ENCODE results near the gene PTPRD.

The PTPRD gene

DNA sequence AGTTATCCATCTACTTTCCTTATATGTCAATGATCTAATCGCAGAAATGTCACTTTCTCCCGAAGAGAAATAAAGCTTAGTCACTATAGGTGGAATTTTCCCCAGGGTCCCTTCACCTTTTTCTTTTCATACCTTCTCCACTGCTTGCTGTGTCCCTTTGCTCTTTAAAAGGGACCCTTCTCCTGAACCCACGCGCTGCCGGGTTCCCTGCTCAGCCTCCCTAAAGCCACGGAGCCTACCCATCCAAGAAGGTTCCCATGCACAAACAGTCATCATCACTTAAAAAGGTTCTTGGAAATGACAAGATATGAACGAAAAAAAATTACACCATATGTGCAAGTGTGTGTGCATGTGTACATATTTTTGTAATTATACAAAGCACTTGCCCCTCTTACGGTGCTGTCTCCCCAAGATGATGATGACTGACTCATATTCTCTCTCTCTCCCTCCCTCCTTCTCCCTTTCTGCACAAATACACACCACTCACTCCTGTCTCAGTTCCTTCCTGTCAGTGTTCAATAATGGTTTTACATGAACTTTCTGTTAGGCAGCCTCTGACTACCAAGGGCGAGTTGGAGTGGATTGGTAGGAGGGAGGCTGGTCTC, 1.5 kb upstream of the PTPRD start:
- H3K4me3 ChIP-seq (replicated peaks; ENCODE audit: low read depth, low read length), result no peak overlapping the region
- DNase-seq (ENCODE audit: extremely low read depth, low read depth), result no peak
- TF ChIP-seq, protein P1, sequence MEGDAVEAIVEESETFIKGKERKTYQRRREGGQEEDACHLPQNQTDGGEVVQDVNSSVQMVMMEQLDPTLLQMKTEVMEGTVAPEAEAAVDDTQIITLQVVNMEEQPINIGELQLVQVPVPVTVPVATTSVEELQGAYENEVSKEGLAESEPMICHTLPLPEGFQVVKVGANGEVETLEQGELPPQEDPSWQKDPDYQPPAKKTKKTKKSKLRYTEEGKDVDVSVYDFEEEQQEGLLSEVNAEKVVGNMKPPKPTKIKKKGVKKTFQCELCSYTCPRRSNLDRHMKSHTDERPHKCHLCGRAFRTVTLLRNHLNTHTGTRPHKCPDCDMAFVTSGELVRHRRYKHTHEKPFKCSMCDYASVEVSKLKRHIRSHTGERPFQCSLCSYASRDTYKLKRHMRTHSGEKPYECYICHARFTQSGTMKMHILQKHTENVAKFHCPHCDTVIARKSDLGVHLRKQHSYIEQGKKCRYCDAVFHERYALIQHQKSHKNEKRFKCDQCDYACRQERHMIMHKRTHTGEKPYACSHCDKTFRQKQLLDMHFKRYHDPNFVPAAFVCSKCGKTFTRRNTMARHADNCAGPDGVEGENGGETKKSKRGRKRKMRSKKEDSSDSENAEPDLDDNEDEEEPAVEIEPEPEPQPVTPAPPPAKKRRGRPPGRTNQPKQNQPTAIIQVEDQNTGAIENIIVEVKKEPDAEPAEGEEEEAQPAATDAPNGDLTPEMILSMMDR (IDR thresholded peaks at IDR 0.05; ENCODE audit: low read depth, low read length, missing control alignments), result no peak

DNA sequence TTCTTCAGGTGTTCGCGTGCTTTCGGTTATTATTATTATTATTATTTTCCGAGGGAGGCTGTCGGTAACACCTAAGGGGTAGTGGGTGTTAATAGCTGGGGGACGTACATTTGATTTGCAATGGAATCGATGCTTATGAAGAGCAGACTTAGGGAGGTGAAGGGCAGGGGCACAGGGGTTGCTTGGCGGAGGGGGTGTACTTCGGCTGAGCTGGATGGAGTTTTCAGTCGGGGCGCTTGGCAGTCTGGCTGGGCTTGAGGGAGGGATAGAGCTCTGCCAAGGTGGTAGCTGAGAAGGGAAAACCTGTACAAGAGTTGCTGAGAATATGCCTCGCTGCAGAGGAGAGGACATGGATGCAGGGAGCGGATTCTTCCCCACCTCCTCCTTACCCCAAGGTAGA, 617 bp upstream of the PTPRD start:
- TF ChIP-seq, protein P1 (IDR thresholded peaks at IDR 0.05; ENCODE audit: low read depth, low read length, missing control alignments), result no peak
- no peak for DNase-seq (ENCODE audit: extremely low read depth, low read depth)
- H3K4me3 ChIP-seq (replicated peaks; ENCODE audit: low read depth, low read length), result no peak overlapping the region

DNA sequence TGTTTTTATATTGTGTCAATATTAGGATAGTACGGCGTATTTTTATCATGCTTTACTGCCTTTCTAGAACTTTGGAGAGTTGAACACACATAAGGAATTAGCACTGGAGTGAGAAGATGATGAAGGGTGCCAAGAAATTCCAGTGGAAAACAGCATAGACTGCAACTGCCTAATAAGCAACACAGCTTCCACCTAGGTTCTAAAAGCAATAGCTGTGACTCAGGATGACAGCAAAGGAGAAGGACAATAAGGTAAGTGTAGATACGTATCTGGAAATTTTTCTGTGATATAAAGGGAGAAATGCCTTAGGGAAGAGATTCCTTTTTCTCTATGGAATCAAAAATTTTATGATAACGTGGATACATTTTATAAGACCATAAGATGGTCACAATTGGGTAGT, 7.4 kb downstream of the PTPRD start:
- H3K4me3 ChIP-seq (replicated peaks; ENCODE audit: low read depth, low read length), result no peak overlapping the region
- no peak for DNase-seq (ENCODE audit: extremely low read depth, low read depth)
- TF ChIP-seq, protein P1 (IDR thresholded peaks at IDR 0.05; ENCODE audit: low read depth, low read length, missing control alignments), result no peak

DNA sequence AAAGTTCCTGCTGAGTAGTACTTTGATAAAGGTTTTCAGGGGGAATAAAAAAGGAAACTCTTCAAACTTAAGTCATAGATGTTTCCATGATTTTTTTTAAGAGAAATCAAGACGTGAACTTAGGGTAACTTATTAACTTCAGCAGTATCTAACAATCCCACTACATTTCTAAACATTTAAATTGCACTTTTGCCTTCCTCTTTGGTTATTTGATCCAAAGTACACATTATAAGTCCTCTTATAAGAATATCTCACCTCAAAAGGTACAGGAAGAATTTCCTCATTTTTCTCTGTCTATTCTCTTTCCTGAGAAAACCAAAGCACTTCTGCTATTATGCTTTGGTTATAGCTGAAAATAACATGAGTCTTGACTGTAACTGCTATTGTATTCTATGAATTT, 7.9 kb downstream of the PTPRD start:
- H3K4me3 ChIP-seq (replicated peaks; ENCODE audit: low read depth, low read length), result no peak overlapping the region
- TF ChIP-seq, protein P1 (IDR thresholded peaks at IDR 0.05; ENCODE audit: low read depth, low read length, missing control alignments), result no peak
- DNase-seq (ENCODE audit: extremely low read depth, low read depth), result no peak

DNA sequence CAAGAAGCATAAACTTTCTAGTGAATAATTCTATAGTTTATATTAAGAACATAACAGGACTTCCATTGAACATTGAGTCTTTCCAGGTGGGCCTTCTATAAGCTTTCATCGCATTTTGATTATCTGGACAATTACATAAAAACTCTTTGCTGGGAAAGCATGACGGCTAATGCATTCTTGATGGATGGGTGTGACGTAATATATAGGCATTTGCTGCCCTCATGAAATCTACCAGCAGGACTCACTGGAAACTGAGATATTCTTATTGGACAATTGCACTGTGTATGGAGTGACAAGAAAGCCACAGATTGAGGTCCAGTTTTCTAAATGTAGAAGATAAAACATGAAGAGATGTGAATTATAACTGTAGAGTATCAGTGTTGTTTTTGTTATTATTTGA, 15.0 kb downstream of the PTPRD start:
- TF ChIP-seq, protein P1 (IDR thresholded peaks at IDR 0.05; ENCODE audit: low read depth, low read length, missing control alignments), result no peak
- no peak overlapping the region for H3K4me3 ChIP-seq (replicated peaks; ENCODE audit: low read depth, low read length)
- DNase-seq (ENCODE audit: extremely low read depth, low read depth), result no peak

DNA sequence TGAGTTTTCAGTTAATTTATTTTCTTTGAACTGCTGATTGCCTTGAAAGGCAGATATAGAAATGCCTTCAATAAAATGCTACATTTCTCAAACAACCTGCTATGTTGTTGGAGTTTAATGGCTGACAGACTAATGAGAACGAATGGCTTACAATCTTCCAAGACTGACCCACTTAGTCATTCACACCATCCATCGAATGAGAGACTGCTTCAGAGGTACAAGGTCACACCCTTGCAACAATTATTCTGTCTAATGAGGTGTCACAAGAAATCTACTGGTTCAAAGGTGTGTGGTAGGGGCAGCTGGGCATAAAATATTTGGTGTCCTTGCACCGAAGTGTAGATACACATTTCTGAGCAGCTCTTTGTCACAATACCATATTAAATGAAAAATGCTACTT, 18.3 kb downstream of the PTPRD start:
- no peak for DNase-seq (ENCODE audit: extremely low read depth, low read depth)
- TF ChIP-seq, protein P1 (IDR thresholded peaks at IDR 0.05; ENCODE audit: low read depth, low read length, missing control alignments), result no peak
- H3K4me3 ChIP-seq (replicated peaks; ENCODE audit: low read depth, low read length), result no peak overlapping the region

DNA sequence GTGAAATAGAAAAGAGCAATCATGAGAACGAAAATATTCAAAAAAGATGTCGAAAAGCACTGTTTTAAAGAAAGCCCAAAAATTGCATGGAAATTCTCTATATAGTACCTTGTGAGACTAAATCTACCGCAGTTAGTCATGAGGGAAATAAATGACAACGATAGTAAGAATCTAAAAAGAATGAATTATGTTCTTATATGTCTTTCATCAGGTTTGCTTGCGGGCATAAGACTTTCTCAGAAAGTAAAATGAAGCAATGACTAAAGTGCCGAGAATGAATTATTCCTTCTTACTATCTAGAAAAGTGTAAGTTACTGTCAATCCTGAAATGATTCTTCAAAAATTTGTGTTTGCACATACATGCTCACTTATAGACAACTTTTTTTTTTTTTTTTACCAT, 26.4 kb downstream of the PTPRD start:
- H3K4me3 ChIP-seq (replicated peaks; ENCODE audit: low read depth, low read length), result no peak overlapping the region
- TF ChIP-seq, protein P1 (IDR thresholded peaks at IDR 0.05; ENCODE audit: low read depth, low read length, missing control alignments), result no peak
- no peak for DNase-seq (ENCODE audit: extremely low read depth, low read depth)
